DMS114 treated with DMSO at 0.1 percent for 48 hours (cell line): ENCODE measurements around the gene NABP2.

Experiments
- DNase-seq: peaks from one replicate; lab custom pipeline; 2025; ENCODE audit not compliant: unreplicated experiment; lab: John Stamatoyannopoulos, UW

NABP2 gene

GRCh38 chr12:56212361-56212760, 11.8 kb upstream of the NABP2 start:
- DNase-seq, result no peak

GRCh38 chr12:56213878-56214277, 10.3 kb upstream of the NABP2 start:
- DNase-seq, result no peak

- no peak for DNase-seq
Measured at GRCh38 chr12:56216461-56216860, 7.7 kb upstream of the NABP2 start.

GRCh38 chr12:56219840-56220239, 4.3 kb upstream of the NABP2 start:
- no peak for DNase-seq

- no peak for DNase-seq
Measured at GRCh38 chr12:56220611-56221231, 3.4 kb upstream of the NABP2 start.

- DNase-seq, result no peak
Measured at GRCh38 chr12:56221232-56221756, 2.8 kb upstream of the NABP2 start.

- peak; percentile 92 for DNase-seq
Measured at GRCh38 chr12:56221757-56222530, 2.2 kb upstream of the NABP2 start, which contains the start of gene RNF41. Gene RNF41, minus strand, starts transcription at chr12:56221922. Its CDS starts 7,875 bp downstream, at chr12:56214047.

GRCh38 chr12:56222531-56222895, 1.6 kb upstream of the NABP2 start:
- DNase-seq, result no peak

GRCh38 chr12:56223571-56224101, 506 bp upstream of the NABP2 start:
- DNase-seq, result no peak

- DNase-seq, result no peak
Measured at GRCh38 chr12:56224954-56225353, 812 bp downstream of the NABP2 start.

- DNase-seq, result no peak
Measured at GRCh38 chr12:56229082-56229481, 4.9 kb downstream of the NABP2 start.

- no peak for DNase-seq
Measured at GRCh38 chr12:56229916-56230431, 5.8 kb downstream of the NABP2 start, which contains the start of gene SLC39A5. Gene SLC39A5, plus strand, starts transcription at chr12:56230051. Its CDS starts 1,224 bp downstream, at chr12:56231275.

GRCh38 chr12:56230432-56231183, 6.5 kb downstream of the NABP2 start:
- DNase-seq, result no peak

GRCh38 chr12:56231184-56231582, 7.0 kb downstream of the NABP2 start:
- DNase-seq, result no peak

- DNase-seq, result no peak
Measured at GRCh38 chr12:56234746-56235436, 10.7 kb downstream of the NABP2 start.

- DNase-seq, result no peak
Measured at GRCh38 chr12:56236091-56236490, 11.9 kb downstream of the NABP2 start.

GRCh38 chr12:56236985-56237384, 12.8 kb downstream of the NABP2 start:
- no peak for DNase-seq

GRCh38 chr12:56237552-56237951, 13.4 kb downstream of the NABP2 start:
- no peak for DNase-seq

- no peak for DNase-seq
Measured at GRCh38 chr12:56241424-56242303, 17.5 kb downstream of the NABP2 start.
